ENCODE measurements around the gene MLLT1.

- no peak for TF ChIP-seq CTCF (IDR thresholded peaks at IDR 0.05)
- TF ChIP-seq POLR2A (IDR thresholded peaks at IDR 0.05): no peak
Observed at GRCh38 chr19:6217752-6218334, 61.9 kb downstream of the MLLT1 start.
